Spleen (tissue), 11 donors: ENCODE measurements around the gene BAX. TPM values are rescaled to one million over a fixed set of nuclear protein-coding genes. Genes with fewer than 3 reads are reported as not detected.
"Not testable (repeated sequence)": the region's sequence is repeated elsewhere in the genome, so short reads cannot be mapped to it uniquely, and the experiment has no call there.

Experiments used
- DNase-seq: peaks from one replicate; pipeline ENCODE4 v3.0.0-alpha.2; 2020
- H3K27ac ChIP-seq, 8 donors: fragments of 200-600 bp; sonication (generic) in 7 of 8; 1 replicate in 4 of 8; 2 replicates in 4 of 8; pipeline versions ENCODE4 v1.5.0 to v1.8.0; 2016 to 2021; ENCODE audit warnings: inconsistent platforms in 4 of 8, mild to moderate bottlenecking in 4 of 8, moderate library complexity in 1 of 8
- H3K27me3 ChIP-seq, 7 donors: fragments of 200-600 bp; sonication (generic) in 6 of 7; replicated peaks in 1 of 7; 1 replicate in 4 of 7; 2 replicates in 3 of 7; pipeline versions ENCODE4 v1.5.0 to v1.8.0; 2016 to 2021; ENCODE audit warnings: inconsistent platforms in 3 of 7, mild to moderate bottlenecking in 1 of 7
- H3K36me3 ChIP-seq, 6 donors: fragments of 200-600 bp; sonication (generic) in 5 of 6; 1 replicate in 4 of 6; 2 replicates in 2 of 6; pipeline versions ENCODE4 v1.5.0 to v1.8.0; 2016 to 2021; ENCODE audit warnings: inconsistent platforms in 2 of 6
- H3K4me1 ChIP-seq, 6 donors: fragments of 200-600 bp; sonication (generic) in 5 of 6; 1 replicate in 3 of 6; 2 replicates in 3 of 6; pipeline versions ENCODE4 v1.5.0 to v1.8.0; 2016 to 2021; ENCODE audit warnings: inconsistent platforms in 3 of 6
- H3K4me3 ChIP-seq, 8 donors: fragments of 200-600 bp; sonication (generic) in 7 of 8; 1 replicate in 4 of 8; 2 replicates in 4 of 8; pipeline versions ENCODE4 v1.5.0 to v1.8.0; 2016 to 2021; ENCODE audit warnings: inconsistent platforms in 4 of 8, mild to moderate bottlenecking in 4 of 8, moderate library complexity in 2 of 8
- H3K9me3 ChIP-seq, 8 donors: fragments of 200-600 bp; sonication (generic) in 7 of 8; 1 replicate in 4 of 8; 2 replicates in 4 of 8; pipeline versions ENCODE4 v1.5.0 to v1.8.0; 2016 to 2021; ENCODE audit warnings: inconsistent platforms in 4 of 8
- CTCF ChIP-seq, 11 experiments: fragments of 200-600 bp in 7 of 11; fragments of 450-650 bp in 4 of 11; sonication (generic) in 4 of 11; IDR thresholded peaks in 8 of 11; conservative IDR thresholded peaks in 3 of 11; 1 replicate in 7 of 11; 2 replicates in 4 of 11; pipeline versions ENCODE4 v1.4.0 to v1.8.0; 2016 to 2021; ENCODE audit warnings: antibody characterized with exemption in 11 of 11, inconsistent platforms in 4 of 11, mild to moderate bottlenecking in 1 of 11
- POLR2A ChIP-seq, 3 donors: fragments of 450-650 bp; IDR thresholded peaks; one replicate each; pipeline ENCODE4 v1.5.1; 2017; ENCODE audit warnings: antibody characterized with exemption in 3 of 3, mild to moderate bottlenecking in 1 of 3
- POLR2AphosphoS5 ChIP-seq, 3 donors: sonication (generic); formaldehyde crosslinking; IDR thresholded peaks; one replicate each; pipeline ENCODE4 v1.5.1; 2017; ENCODE audit warnings: antibody characterized with exemption in 3 of 3
- WGBS, 5 donors: extraction: QIAGEN DNeasy Blood & Tissue Kit in 3 of 5; methylation state at CpG; one replicate each; pipeline versions ENCODE4 v1.1.5 to v1.1.7; 2013 to 2018; 5-methylcytosine and 5-hydroxymethylcytosine counted together
- intact Hi-C: fragments of 100-400 bp; cut with DNase I; formaldehyde crosslinking; loops from one replicate; pipeline ENCODE4 v1.15.0; 2023; ENCODE audit warnings: low total_unique reads
- polyA plus RNA-seq, 3 donors: library from polyadenylated mRNA; stranded (reverse); fragments of 200-250 nt; gene quantifications; one replicate each; pipeline ENCODE4 v1.2.1, GENCODE V29; 2013
- total RNA-seq, 7 donors: library from RNA; depleted of rRNA in 3 of 7; stranded (reverse); fragments of >200 nt in 3 of 7; fragmentation: NEBNext Ultra II Directional in 4 of 7; extraction: Animal tissue kit (Norgen Biotek cat#: 25700) in 4 of 7; gene quantifications; one replicate each; pipeline versions ENCODE4 v1.1.0 to v1.2.1, GENCODE V29; 2016 to 2021
- donor health status: healthy with polysubstance abuse.
- donor health status: DM: no; HTN: no; CAD: no; lungs with moderate emphysema.
- donor health status: DM: no; HTN: no; CAD: no.
- donor health status: Bipolar disorder and iron deficiency.
- donor health status: healthy.
- donor health status: DM: no; HTN: no; CAD: no.
- donor health status: DM: yes; HTN: yes; CAD: no.

Gene BAX
- total and polyA plus RNA-seq, 10 donors: 65.9 to 219 (median 131) TPM

- Histone ChIP-seq H3K4me1 (peaks cover 0 to 7% (median under 1%) of the 10 kb centered on the region in 6 donors), H3K27me3 (no peaks in the 10 kb centered on the region), H3K4me3 (no peak overlapping the region), H3K9me3 (no peaks in the 10 kb centered on the region), H3K36me3 (peaks cover 2 to 74% (median 55%) of the 10 kb centered on the region in 6 donors), H3K27ac (no peak overlapping the region)
- no peak for DNase-seq
- WGBS, 5 donors: 90 to 99% (median 96%) methylated on average over 8 to 12 of the region's 12 CpGs
- TF ChIP-seq CTCF (IDR thresholded peaks at IDR 0.05 in 8 of 11, conservative IDR thresholded peaks at IDR 0.05 in 3 of 11): no peak
- TF ChIP-seq POLR2AphosphoS5 (IDR thresholded peaks at IDR 0.05): peak in 2 of 3 donors; percentile 31 to 59
- TF ChIP-seq POLR2A (IDR thresholded peaks at IDR 0.05): no peak
- intact Hi-C loops: no loop called here
These were observed 32.8 kb upstream of the BAX start for GRCh38 chr19:48921721-48922500.

GRCh38 chr19:48922548-48923490 is 31.9 kb upstream of the BAX start:
- Histone ChIP-seq H3K4me1 (peaks cover 0 to 11% (median 3%) of the 10 kb centered on the region in 6 donors), H3K36me3 (peaks cover 2 to 65% (median 50%) of the 10 kb centered on the region in 6 donors), H3K27me3 (no peaks in the 10 kb centered on the region), H3K9me3 (no peaks in the 10 kb centered on the region), H3K27ac (no peak overlapping the region), H3K4me3 (no peak overlapping the region)
- intact Hi-C loops: no loop called here
- TF ChIP-seq POLR2A (IDR thresholded peaks at IDR 0.05) (no peak), POLR2AphosphoS5 (IDR thresholded peaks at IDR 0.05) (peak in 1 of 3 donors; percentile 54), CTCF (IDR thresholded peaks at IDR 0.05 in 8 of 11, conservative IDR thresholded peaks at IDR 0.05 in 3 of 11) (no peak)
- 88 to 93% (median 92%) methylated on average over 17 to 18 of the region's 18 CpGs for WGBS, 5 donors
- DNase-seq: no peak

GRCh38 chr19:48925240-48925843 is 29.3 kb upstream of the BAX start:
- H3K4me1 ChIP-seq: peaks cover 0 to 7% (median 0%) of the 10 kb centered on the region in 6 donors
- H3K9me3 ChIP-seq: no peaks in the 10 kb centered on the region
- no peak overlapping the region for H3K4me3 ChIP-seq
- DNase-seq: no peak
- no peak overlapping the region for H3K27ac ChIP-seq
- no peaks in the 10 kb centered on the region for H3K27me3 ChIP-seq
- WGBS, 5 donors: 89 to 96% (median 91%) methylated on average over 11 of the region's 11 CpGs
- intact Hi-C loops: no loop called here
- TF ChIP-seq CTCF (IDR thresholded peaks at IDR 0.05 in 8 of 11, conservative IDR thresholded peaks at IDR 0.05 in 3 of 11): no peak
- peaks cover 0 to 39% (median 28%) of the 10 kb centered on the region in 6 donors for H3K36me3 ChIP-seq

GRCh38 chr19:48925890-48926289 is 28.8 kb upstream of the BAX start:
- DNase-seq, H3K4me3 ChIP-seq, H3K27me3 ChIP-seq, intact Hi-C loops, H3K9me3 ChIP-seq, H3K27ac ChIP-seq, H3K4me1 ChIP-seq: not testable (repeated sequence)
- WGBS, 5 donors: 82 to 91% (median 87%) methylated on average over 8 of the region's 8 CpGs
- H3K36me3 ChIP-seq: peaks cover 0 to 34% (median 24%) of the 10 kb centered on the region in 6 donors
